PFSK-1 (cell line): ENCODE measurements around the gene PFDN5.

Source experiments
- FOXP2 ChIP-seq: optimal IDR thresholded peaks from 2 replicates; pipeline ENCODE3; 2011; ENCODE audit warnings: borderline replicate concordance, control low read depth, inconsistent platforms; ENCODE audit not compliant: insufficient read depth; ENCODE audit errors: extremely low read length, extremely low read depth
- POLR2AphosphoS5 ChIP-seq: IDR thresholded peaks from 2 replicates; pipeline ENCODE4 v1.6.1; 2012; ENCODE audit warnings: low read depth, mild to moderate bottlenecking, control low read depth, low read length, moderate library complexity
- REST ChIP-seq, 2 experiments: IDR thresholded peaks; 2 replicates each; pipeline versions ENCODE4 v1.6.1 to v1.8.0; 2011 to 2012; ENCODE audit warnings: low read depth in 2 of 2, low read length in 2 of 2, control low read depth in 1 of 2, inconsistent platforms in 1 of 2, mild to moderate bottlenecking in 1 of 2, moderate library complexity in 1 of 2; ENCODE audit not compliant: insufficient read depth in 1 of 2
- SIN3A ChIP-seq: IDR thresholded peaks from 2 replicates; pipeline ENCODE4 v1.6.1; 2012; ENCODE audit warnings: mild to moderate bottlenecking, low read length, moderate library complexity, borderline replicate concordance; ENCODE audit not compliant: insufficient read depth
- TAF1 ChIP-seq: IDR thresholded peaks from 2 replicates; pipeline ENCODE4 v1.6.1; 2012; ENCODE audit warnings: low read length, control low read depth, borderline replicate concordance; ENCODE audit not compliant: insufficient read depth

PFDN5 gene

GRCh38 chr12:53274445-53274844 is 20.9 kb upstream of the PFDN5 start:
- TF ChIP-seq FOXP2 (no peak), SIN3A (no peak), POLR2AphosphoS5 (no peak), REST (IDR thresholded peaks at IDR 0.05; ENCODE audit: insufficient read depth in 1 of 2, low read depth in 2 of 2, low read length in 2 of 2) (no peak), TAF1 (no peak)

GRCh38 chr12:53276511-53276910 is 18.8 kb upstream of the PFDN5 start:
- TF ChIP-seq FOXP2: no peak
- TF ChIP-seq SIN3A: no peak
- no peak for TF ChIP-seq TAF1
- TF ChIP-seq POLR2AphosphoS5: no peak
- no peak for TF ChIP-seq REST (IDR thresholded peaks at IDR 0.05; ENCODE audit: insufficient read depth in 1 of 2, low read depth in 2 of 2, low read length in 2 of 2)

GRCh38 chr12:53277981-53278380 is 17.4 kb upstream of the PFDN5 start:
- TF ChIP-seq POLR2AphosphoS5 (no peak), REST (IDR thresholded peaks at IDR 0.05; ENCODE audit: insufficient read depth in 1 of 2, low read depth in 2 of 2, low read length in 2 of 2) (no peak), SIN3A (no peak), FOXP2 (no peak), TAF1 (no peak)

GRCh38 chr12:53279283-53279869 is 16.0 kb upstream of the PFDN5 start:
- TF ChIP-seq TAF1: no peak
- TF ChIP-seq FOXP2: no peak
- TF ChIP-seq REST (IDR thresholded peaks at IDR 0.05; ENCODE audit: insufficient read depth in 1 of 2, low read depth in 2 of 2, low read length in 2 of 2): no peak
- no peak for TF ChIP-seq POLR2AphosphoS5
